Tongue (tissue), 2 donors: ENCODE data around the gene WWOX. TPM values are rescaled to one million over a fixed set of nuclear protein-coding genes. Genes with fewer than 3 reads are reported as not detected.
"Not testable (repeated sequence)": the region's sequence is repeated elsewhere in the genome, so short reads cannot be mapped to it uniquely, and the experiment has no call there.

ENCODE experiments used
- DNase-seq: peaks from one replicate; pipeline ENCODE4 v3.0.0-alpha.2; 2015
- total RNA-seq: library from RNA; depleted of rRNA; stranded (reverse); fragments of >200 nt; gene quantifications from one replicate; pipeline ENCODE4 v1.2.3, GENCODE V29; 2014

Gene WWOX
- total RNA-seq, result 60.5 TPM

DNA sequence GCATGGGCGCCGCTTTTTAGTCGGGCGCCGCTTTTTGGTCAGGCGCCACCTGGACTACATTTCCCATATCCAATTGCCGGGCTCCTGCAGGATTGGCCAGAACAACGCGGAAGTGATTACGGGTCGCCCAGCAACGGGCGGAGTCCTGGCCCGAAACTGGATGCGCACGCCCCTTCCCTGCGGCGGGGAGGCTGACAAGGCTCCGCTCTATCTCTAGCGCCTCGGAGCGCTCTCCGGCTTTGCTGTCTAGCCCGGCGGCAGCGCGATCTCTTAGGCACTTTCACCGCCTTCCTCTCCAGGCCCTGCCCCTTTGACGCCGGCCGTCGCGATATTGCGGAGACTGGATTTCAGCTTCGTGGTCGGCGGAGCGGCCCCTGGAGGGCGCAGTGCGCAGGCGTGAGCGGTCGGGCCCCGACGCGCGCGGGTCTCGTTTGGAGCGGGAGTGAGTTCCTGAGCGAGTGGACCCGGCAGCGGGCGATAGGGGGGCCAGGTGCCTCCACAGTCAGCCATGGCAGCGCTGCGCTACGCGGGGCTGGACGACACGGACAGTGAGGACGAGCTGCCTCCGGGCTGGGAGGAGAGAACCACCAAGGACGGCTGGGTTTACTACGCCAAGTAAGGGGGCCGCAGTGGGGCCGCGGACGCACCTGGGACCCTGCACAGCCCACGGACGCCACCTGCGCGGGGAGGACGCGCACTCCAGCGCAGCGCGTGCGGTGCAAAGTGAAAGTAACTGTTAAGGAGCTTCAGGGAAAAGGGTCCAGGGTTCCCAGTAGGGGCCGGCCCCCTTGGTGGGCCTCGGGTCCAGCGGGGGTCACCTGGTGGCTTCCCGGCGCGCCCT is at the start of gene WWOX:
Gene WWOX, plus strand, starts transcription at position 384 of the 841 bp plus-strand sequence.
- DNase-seq, result peak; percentile 99

DNA sequence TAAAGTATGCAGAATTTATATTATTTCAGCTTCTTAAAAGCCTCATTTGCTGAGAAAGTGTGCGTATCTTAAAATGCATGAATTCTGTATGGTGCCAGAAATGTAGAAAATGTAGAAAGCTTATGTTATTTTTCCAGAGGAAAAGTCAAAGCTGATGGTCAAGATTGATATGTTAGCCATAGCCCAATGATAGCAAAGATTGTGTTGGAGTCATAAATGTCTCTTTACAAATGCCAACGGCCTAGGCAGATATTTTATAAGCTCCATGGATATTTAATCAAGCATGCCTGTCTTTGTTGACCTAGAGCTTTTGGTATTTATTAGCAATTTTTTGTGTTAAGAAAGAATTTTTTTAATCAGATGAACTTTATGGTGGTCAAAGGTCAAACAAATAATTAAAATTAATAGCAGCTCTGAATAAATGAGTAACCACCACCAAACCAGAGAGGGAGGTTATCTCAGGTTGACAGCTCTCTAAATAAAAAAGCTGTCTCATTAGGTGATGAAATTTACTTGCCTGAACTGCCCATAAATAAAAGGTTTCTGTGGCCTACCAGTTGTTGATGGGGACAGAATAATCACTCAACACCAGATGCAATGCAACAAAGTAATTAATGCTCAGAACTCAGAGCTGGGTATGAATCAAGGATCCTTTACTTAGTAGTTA is 48.6 kb upstream of the WWOX start:
- DNase-seq, result no peak

DNA sequence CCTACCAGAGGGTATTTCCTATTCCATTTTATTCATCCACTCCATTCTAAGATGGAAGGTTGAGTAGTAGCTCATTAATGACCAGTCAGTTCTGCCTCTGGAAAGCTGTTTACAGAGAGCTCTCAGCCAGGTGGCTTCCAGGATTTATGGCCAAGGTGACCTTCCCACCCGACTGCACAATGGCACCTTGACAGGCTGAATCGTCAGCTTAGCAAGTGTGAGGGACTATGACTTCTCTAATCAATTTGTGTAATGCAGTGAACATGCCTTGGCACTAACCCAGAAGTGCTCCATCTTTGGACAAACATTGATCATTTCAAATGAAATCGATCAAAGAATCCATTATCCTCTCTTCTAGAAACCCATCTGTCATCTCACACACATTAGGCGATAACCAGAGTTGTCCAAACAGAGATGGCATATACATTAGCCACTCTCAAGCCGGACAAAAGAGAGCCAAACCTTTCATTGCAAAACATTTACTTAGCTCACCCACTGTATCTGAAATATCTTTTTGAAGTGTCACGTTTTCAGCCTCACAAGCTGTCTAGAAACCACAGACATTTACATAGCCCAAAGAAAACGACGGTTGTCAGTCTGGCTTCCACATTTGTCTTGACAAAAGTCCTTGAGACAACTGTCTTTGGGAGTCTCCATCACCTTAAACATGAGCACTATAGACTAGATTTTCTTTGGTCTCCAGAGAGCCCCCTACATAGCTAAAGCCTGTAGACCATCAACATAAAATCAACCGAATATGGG is 41.5 kb upstream of the WWOX start:
- no peak for DNase-seq

DNA sequence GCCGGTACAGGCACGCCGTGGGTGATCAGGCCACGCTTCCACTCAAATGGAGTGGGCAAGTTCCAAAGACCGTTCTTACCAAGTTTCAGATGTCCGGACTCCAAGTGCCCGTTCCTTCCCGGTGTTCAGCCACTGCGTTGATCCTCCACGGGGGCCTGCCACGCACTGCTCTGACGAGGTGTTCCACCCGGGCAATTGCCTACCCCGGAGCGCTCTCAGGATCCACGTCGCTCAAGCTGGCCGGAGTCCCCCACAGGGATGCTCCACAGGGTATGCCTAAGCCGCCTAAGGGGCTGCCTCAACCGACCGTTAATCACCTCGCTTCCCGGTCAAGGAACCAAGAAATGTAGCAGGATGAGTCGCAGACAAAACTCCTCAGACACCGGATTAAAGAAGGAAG is 39.6 kb upstream of the WWOX start:
- not testable (repeated sequence) for DNase-seq

DNA sequence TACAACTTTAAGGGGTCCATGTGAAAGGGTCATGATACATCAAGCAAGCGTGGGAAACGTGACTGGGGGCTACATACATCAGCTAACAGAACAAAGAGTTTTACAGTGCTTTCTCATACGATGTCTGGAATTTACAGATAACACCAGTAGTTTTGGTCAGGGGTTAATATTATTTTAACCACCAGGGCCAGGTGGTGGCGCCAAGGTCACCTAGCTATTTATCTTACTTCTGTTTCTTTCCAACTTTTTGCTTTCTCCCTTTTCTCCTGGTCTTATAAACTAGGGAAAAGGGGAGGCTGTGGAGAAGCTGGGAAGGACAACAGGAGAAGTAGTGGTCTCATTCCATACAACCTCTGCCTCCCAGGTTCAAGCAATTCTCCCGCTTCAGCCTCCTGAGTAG is 39.2 kb upstream of the WWOX start:
- DNase-seq, result no peak

DNA sequence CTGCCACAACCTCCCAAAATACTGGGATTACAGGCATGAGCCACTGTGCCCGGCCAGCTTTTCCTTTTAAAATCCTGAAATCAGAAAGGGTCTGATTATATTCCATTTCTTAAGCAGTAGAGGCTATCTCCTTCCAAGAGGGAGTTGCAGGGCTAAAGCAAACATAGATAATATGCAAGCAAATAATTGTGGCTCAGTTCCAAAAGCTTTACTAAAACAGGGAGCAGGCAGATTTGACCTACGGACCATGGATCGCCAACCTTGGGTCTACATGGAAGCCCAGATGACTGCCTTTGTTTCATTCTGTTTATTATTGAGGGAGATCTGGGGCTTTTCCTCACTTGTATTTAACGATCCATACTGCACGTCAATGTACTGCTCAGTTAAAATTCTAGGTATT is 38.6 kb upstream of the WWOX start:
- no peak for DNase-seq

DNA sequence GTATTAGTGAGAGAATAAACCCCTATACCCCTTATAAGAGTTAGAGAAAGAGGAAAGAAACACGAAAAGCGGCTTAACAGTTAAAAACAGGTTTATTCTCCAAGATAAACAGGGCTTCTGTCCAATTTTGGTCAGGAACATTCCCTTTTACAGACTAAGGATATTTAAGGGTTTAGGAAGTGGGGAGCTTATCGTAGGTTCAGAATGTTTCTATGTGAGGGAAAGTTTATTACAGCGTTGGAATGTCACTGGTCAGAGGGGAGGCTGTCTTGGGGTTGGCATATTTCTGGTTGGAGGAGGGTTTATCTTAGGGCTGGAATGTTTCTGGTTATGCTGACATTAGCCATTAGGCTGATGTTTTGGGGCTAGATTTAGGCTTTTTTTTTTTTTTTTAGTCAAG is 34.1 kb upstream of the WWOX start:
- no peak for DNase-seq

DNA sequence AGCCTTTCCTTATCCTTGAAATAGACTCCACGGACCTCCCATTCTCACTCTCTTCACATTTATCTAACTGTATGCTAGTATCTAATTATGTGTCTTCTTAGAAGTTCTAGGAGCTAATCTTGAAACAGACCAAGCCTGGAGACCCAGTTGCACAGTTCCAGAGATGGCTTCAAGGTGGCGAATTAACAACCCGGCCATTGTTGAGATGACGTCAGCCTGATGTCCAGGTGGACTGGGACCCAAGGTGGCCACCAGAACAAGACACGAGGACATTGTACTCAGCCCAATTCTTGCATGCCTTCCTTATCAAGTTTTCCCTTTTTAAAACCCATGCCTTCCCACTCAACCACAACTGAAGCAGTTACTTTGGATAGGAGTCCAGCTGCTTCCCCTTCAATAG is 29.5 kb upstream of the WWOX start:
- no peak for DNase-seq

DNA sequence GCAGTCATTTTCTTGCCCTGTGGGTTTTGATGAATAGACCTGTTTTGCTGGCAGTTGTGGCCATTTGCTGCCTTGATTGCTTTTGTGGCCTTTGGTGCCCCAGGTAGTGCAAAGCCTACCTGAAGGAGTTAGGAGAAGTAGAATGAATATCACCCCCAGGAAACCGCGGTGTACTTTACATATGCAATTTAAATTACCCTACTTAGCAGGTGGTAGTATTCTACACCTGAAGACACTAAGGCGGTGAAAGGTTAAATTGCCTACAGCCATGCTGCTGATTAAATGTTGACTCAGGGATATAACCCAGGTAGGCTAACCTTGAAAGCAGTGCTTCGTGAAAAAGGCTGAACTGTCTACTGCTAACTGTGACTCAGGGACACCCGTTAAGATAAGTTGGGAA is 27.2 kb upstream of the WWOX start:
- no peak for DNase-seq

DNA sequence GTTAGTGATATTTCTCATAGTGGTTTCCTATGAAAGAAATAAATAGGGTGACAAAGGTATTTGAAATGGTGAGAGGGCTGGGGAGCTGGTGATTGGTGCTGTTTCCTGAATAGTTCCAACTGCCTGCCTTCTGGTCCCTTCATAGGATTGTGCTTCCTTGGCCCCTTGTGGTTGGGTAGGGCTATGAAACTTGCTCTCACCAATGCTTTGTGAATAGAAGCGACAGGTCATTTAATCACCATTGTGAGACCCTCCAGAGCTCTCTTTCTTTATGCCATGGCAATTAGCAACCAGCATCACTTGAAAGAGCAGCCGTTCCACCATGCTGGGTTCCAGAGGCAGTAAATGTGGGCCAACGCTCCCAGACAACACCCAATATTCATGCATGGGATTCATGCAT is 23.7 kb upstream of the WWOX start:
- DNase-seq, result no peak

DNA sequence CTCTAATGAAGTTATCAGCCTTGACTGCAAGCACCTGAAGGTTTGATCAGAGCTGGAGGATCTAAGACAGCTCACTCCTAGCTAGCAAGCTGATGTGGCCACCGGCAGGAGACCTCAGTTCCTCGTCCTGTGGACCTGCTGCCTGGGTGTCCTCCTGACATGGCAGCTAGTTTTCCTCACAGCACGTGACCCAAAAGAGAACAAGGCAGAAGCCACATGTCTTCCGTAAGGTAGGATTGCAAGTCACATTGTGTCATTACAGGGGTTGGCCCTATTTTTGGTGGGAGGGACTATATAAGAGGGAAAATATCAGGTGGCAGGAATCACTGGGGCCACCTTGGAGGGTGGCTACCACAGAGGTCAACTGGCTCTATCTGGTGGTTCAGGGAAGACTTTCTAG is 18.1 kb upstream of the WWOX start:
- DNase-seq, result no peak

DNA sequence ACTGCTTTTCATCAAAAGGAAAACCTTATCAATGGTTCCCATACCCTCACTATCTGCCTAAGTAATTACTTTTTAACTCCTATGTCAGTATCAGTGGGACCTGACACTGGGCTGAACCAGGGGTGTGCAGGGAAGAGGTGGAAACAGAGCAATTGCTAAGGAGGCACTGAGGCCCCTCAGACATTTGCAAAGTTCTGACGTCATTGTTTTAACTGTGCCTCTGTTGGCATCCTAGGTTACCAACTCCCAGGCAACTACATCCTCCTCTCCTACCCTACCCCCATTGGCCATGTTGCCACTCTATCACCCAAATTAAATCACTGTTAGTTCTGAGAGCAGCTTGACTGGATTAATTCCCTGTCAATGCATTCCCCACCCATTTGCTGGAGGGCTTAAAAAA is 8.0 kb upstream of the WWOX start:
- no peak for DNase-seq

DNA sequence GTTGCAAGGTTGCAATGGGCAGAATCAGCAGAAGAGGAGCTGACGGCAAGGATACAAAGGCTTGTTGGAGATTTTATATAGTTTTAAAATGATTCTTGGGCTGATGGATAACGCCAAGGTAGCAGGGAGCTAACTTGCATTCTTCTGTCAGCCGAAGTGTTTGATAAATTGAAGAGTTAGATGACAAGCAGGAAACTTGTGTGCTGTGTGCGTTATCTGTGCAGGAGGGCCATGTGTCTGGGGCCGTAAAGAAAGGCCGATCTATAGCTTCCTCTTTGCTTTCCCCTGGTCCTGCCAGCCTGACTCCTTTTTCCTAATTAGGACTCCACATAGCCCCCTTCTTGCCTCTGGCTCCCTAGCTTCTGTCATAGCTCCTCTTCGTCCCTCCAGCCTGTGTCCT is 6.7 kb upstream of the WWOX start:
- DNase-seq, result no peak

DNA sequence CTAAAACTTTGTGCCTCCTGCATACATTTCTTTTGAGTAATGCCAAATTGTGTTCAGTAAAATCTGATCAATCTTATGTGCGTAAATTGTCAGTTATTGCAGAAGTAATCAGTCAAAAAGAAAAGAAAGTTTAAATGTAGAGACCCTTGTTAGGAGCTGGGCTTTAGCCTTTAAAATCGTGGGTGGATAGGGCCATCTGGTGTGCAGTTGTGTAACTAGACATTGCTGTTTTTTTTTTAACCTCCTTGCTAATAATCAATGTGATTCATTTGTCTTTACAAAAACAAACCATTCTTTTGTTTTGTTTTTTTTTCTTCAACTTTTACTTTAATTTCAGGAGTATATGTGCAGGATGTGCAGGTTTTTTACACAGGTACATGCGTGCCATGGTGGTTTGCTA is 5.3 kb upstream of the WWOX start:
- no peak for DNase-seq

DNA sequence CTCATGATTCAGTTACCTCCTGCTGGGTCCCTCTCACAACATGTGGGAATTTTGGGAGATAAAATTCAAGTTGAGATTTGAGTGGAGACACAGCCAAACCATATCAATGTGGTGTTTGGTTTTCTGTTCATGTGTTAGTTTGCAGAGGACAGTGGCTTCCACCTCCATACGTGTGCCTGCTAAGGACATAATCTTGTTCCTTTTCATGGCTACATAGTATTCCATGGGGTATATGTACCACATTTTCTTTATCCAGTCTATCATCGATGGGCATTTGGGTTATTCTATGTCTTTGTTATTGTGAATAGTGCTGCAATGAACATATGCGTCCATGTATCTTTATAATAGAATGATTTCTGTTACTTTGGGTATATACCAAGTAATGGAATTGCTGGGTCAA is 4.5 kb upstream of the WWOX start:
- DNase-seq, result no peak

DNA sequence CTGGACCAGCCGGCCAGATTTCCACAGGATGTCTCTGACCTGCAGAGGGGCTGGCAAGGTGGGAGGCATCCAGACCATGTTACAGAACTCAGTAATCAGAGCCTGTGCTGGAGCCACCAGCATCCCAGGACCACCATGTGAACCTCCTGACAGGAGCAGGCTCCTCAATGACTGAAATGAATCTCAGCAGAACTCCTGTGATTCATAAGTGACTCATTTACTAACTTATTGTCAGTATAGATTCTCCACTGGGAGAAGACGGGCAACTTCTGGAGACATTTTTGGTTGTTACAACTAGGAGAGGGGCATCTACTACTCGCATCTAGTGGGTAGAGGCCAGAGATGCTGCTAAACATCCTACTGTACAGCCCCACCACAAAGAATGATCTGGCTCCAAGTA is 3.1 kb upstream of the WWOX start:
- DNase-seq, result no peak

DNA sequence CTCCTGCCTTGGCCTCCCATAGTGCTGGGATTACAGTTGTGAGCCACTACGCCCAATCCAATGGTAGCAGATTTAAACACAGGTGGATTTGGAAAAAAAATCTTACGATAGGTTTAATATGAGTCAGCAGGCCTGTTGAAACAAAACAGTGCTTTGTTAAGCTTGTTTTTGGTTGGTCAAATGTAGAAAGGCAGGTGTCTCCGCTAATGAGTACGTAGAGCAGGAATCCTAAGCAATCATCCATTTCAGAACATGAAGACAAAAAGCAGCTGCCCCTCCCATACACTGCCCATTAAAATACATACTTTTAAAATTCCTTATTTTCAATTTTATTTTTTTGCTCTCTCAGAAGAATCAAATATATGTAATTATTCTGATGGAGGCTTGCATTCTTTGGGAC is 1.9 kb upstream of the WWOX start:
- no peak for DNase-seq

DNA sequence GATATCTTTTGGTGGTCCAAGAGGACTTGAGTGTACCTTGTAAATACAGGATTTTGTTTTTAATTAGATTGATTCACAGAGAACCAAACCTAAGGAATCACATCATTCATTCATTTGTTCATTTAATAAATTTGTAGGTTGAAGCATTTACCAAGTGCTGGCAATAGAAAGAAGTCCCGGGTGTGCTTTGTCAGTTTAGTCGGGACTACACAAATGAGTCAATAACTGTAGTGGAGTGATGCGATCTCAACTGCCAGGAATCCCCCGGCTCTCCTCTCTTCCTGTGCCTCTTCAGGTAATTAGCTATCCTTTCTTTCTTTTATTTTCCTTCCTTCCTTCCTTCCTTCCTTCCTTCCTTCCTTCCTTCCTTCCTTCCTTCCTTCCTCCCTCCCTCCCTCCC is 1.4 kb upstream of the WWOX start:
- no peak for DNase-seq

DNA sequence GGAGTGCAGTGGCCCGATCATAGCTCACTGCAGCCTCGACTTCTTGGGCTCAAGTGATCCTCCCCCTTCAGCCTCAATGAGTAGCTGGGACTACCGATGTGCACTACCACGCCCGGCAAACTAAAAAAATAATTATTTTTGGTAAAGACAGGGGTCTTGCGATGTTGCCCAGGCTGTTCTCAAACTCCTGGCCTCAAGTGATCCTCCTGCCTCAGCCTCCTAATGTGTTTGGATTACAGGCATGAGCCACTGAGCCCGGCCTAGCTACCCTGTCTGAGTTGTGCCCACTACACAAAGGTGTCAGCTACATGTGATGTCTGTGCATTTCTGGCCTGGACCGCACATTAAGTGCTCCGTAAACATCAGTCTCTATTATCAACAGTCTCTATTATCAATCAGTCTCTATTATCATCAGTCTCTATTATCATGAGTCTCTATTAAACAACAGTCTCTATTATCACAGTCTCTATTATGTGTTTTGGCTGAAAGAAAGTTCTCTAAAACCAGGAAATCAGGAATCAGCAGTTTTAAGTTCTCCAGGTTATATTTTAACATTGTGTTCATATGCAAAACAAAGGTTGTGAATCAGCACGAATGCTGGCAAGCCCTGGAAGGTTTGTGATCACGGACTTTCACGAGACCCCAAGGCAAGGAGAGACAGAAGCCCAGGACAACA is 721 bp upstream of the WWOX start:
- no peak for DNase-seq

DNA sequence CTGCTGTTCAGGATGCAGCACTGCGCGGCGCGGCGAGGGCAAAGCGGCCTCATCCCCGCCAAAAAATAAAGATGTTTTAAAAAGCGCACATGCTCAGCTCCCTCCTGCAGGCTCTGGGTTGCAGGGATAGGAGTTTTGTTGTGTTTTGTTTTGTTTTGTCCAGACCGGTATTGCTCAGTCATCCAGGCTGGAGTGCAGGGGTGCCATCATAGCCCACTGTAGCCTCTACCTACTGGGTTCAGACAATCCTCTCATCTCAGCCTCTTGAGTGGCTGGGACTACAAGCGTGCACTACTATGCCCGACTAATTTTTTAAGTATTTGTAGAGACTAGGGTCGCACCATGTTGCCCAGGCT is 636 bp downstream of the WWOX start:
- no peak for DNase-seq

DNA sequence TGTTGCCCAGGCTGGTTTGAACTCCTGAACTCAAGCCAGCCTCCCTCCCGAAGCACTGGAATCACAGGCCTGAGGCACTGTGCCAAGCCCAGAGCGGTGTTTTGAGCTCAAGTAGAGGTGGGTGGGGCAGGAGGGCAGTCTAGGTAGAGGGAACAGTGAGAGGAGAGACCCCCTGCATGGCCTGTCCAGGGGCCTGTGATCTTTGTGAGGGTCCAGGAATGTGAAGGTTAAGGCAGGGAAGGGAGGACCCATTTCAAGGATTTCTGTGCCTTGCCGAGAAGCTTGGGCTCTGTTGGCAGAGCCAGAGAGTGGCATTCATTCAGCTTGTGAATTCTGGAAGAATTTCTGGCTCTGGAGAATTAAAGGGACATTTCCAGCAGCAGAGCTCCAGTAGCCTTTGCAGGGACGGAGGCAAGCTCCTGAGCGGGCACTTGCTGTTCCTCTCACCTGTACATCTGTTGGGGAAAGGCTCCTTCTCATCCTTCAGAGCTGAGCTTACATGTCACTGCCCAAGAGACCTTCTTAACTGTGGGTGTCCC is 2.7 kb downstream of the WWOX start:
- DNase-seq, result no peak

DNA sequence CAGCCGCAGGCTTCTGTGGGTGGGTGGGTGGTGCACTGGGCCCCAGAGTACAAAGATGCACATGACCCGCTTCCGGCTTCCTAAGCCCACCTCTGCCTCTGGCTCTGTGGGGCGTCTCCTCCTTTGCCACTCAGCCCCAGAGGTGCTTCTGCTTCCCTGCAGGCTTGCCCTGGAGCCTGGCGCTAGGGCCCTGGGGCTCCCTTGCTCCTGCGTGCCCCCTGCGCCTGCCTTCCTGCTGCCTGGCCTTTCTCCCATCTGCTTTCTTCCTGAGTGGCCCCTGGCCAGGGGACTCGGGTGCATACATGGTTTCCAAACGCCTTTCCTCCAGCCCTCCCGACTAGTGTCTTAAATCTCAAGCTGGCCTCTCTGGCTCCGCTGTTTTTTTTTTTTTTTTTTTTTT is 3.4 kb downstream of the WWOX start:
- DNase-seq, result no peak

DNA sequence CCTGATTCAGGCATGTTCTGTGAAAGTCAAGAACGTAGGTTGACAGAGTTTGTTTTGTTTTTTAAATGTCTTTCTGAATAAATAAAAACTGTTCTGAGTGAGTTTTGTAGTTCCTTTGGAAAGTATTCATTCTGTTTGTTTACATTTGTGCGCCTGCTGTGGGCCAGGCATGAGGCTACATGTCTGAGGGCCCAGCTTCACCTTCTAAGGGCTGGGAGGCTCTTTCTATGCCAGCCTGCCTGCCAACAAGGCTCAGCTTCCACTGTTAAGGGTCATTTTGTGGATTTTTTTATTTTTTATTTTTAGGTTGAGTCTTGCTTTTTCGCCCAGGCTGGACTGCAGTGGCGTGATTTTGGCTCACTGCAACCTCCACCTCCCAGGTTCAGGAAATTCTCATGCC is 6.1 kb downstream of the WWOX start:
- no peak for DNase-seq
